H54 (cell line): ENCODE data around the gene TTLL1.
"Not testable (repeated sequence)": the region's sequence is repeated elsewhere in the genome, so short reads cannot be mapped to it uniquely, and the experiment has no call there.

Experiments
- DNase-seq: peaks from one replicate; pipeline ENCODE4 v3.0.0; 2011; ENCODE audit warnings: low spot score, mixed read lengths; ENCODE audit not compliant: insufficient read length
- FAIRE-seq: peaks from 3 replicates; lab custom pipeline; 2011; peaks lifted over from hg19 to GRCh38; lab: Jason Lieb, UNC
- POLR2A ChIP-seq: IDR thresholded peaks from 2 replicates; pipeline ENCODE4 v1.6.1; 2011; ENCODE audit warnings: low read depth, mild to moderate bottlenecking, low read length

TTLL1 gene

DNA sequence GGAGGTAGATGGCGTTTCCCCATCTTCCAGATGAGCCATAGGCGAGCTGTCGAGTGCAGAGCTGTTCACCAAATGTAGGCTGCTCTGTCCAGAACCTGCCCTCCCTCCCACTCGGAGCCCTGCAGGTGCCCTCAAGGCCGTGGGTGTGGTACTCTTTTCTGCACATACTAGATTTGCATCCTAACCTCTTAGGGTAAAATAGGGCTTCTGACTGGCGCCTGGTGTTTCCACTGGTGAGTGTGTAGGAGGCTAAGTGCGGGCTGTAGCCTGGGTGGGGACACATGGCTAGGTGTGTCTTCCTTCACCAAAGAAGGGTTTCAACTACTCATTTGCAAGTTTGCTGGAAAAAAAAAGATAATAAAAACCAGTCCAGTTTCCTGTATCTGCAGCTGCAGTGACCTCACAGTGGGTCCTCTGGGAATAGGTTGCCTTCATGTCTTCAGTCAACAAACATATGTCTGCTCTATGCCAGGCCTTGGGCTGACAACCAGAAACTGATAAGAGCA is 29.8 kb upstream of the TTLL1 start:
- no peak for TF ChIP-seq POLR2A
- FAIRE-seq, result no peak
- no peak for DNase-seq

DNA sequence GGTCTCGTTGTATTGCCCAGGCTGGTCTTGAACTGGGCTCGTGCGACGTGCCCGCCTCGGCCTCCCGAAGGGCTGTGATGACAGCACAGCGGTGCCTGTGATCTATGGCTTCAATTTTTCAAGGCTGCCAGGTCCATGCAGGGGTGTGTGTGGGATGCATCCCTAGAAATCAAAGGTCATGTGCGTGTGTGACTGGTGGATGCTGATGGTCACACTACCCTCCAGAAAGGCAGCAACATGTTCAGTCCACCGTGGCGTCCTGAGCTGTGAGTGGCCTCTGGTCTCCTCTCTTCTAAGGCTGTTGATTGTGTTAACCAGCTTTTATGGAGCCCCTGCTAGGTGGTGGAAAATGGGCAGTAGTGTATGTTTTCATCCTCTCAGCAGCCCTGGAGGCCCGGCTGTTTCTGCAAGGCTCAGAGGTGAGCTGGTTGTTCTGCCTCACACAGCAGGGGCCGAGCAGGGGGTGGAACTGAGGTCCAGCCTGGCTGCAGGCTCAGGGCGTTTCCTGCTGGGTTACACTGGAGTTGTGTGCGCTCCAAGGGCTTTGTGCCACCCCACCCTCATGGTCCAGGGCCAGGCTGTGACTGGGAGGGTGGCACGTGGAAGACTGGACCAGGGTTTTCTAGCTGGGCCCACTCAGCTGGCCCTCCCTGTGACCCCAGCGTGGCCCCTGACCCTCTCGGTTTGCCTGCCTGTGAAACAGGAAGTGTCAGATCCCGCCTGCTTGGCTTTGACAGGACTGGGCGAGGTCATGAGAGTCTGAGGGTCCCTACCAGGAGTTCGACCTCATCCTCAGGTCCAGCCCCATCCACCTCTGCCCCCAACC is 29.0 kb upstream of the TTLL1 start:
- DNase-seq, result no peak
- no peak for FAIRE-seq
- TF ChIP-seq POLR2A, result no peak

DNA sequence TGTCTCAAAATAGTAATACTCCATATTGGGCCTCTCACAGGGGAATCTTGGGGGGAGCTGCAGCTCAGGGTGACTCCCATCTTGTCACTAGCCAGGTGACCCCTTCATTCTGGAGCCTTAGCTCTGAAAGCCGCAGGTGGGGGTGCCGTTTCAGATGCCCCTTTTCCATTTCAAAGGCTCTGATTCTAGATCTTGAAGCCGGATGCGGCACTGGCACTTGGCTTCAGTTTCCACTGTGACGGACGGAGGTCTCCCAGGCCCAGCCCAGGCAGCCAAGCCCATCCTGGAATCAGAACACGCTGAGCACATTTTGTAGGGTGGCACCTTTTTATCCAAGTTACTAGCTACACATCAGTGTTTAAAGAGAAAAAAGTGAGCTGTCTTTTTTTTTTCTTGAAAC is 27.7 kb upstream of the TTLL1 start:
- no peak for TF ChIP-seq POLR2A
- DNase-seq, result no peak
- FAIRE-seq, result no peak

DNA sequence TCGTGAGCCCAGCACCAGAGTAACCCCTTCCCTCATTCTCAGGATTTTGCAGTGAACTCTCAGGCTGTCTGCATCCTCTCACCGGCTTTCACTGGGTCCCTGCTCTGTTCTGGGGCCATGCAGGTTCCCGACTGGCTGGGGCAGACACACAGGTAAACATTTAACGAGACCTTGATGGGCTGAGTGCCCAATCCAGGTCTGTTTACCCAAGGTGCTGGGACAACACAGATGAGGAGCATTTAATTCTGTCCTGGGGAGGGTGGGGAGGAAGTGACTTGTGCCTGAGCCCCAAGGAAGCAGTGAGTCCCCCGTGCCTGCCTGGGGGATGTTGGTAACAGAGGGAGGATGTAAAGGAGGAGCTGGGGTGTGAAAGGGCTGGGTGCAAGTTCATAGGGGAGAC is 25.8 kb upstream of the TTLL1 start:
- no peak for FAIRE-seq
- TF ChIP-seq POLR2A, result no peak
- DNase-seq, result no peak

DNA sequence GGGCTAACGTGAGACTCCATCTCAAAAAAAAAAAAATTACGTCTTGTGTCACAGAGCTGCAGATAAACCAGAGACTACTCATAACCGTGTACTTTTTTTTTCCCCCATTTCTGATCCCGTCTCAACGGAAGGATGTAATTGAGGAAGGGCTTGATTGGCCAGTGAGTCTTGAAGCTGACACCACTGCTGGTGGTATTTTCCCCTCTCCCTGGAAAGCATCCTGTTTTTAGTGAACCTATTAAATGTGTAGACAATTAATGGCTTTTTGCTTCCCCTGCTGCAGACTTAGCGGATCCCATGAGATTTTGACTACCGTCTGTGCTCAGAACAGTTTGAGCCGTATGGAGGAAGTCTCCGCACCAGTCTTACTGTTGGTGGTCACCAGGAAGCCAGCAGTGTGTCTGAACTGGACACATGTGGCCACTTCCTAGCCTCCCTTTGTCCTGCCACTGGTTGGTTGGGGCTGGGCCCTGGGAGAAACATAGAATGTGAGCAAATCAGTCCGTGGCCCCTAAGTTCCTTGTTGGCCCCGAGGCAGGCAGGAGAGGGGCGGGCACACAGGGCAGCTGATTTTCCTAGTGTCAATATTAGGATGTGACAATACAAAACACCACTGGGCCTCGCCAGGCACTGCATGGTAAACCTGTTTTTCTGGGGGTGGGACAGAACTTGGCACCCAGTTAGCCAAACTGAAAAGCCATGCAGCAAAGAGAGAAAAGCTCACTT is 24.5 kb upstream of the TTLL1 start:
- TF ChIP-seq POLR2A, result no peak
- DNase-seq (no peak), FAIRE-seq (no peak)

DNA sequence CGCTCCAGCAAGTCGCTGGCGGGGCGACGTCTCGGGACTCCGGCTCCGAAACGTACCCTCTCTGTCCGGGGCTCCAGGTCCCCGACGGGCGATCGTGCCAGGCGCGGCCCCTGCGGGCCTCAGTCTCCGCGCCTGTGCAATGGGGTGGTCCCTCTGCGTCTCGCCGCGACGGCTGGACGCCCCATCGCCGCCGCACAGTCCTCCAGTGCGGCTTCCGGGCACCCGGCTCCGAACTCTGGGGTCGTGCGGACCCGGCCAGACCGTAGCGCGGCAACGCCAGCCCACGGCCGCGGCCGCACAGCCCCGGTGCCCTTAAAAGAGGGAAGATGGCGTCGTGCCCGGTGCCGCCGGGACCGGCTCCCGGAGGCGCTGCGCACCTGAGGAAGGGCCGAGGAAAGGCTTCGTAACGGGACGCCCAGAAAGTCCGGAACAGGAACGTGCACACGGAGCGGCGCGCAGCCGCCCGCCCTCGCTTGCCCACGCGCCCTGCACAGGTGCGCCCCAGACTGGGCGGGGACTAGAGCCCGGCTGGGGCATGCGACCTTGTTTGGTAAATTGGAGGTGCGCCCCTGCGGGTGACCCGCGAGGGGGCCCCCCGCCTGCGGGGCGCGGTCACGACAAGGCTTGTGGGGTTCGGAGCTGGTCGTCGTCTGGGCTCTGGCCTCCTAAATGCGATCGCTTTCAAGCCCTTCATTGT is 21.9 kb upstream of the TTLL1 start:
- TF ChIP-seq POLR2A, result no peak
- FAIRE-seq (no peak), DNase-seq (no peak)

DNA sequence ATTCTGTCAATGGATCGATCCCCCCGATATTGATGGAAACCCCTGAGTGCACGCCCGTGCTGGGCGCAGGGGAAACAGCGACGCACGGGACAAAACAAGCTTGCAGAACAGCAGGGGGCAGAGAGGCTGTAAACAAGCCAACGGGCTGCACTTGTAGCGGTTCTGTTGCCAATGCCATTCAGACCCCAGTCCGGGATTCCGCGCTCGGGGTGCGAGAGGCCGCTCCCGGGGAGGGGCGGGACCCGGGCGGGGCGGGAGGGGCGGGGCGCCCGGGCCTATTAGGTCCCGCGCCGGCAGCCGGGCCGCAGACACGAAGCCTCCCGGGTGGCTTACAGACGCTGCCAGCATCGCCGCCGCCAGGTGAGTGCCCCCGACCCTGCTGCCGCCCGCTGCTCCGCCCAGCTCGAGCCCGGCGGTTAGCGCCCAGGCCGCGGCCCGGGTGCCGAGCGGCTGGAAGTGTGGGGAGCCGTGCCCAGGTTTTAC is 21.3 kb upstream of the TTLL1 start, which contains the start of gene BIK:
Gene BIK, plus strand, starts transcription at position 307 of the 483 bp plus-strand sequence. CDS start 13,273 bp downstream, outside the sequence.
- DNase-seq (no peak), FAIRE-seq (no peak)
- no peak for TF ChIP-seq POLR2A

DNA sequence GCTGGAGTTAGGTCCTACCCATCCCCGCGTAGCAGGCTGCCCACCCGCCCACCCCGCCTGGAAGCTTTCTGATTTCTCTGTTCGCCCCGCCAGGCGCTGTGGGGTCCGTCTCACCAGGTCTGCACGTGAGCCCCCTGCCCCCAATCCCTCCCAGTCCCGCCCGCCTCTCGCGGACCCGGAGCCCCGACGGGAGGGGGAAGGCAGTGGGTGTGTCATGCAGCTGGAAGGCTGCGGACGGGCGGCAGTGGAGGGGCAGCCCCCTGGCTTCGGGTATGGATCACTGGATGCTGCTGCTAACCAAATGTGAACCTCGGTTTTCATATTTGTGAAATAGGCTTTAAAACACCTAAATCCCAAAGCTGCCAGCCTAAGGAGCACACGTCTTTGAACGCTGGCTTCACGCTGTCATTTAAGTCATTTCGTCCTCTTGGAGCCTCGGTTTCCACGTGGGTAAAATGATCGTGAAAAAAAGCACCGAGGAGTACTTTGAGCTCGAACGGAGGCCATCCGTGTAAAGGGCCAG is 20.8 kb upstream of the TTLL1 start:
- no peak for TF ChIP-seq POLR2A
- DNase-seq, result no peak
- FAIRE-seq, result no peak

DNA sequence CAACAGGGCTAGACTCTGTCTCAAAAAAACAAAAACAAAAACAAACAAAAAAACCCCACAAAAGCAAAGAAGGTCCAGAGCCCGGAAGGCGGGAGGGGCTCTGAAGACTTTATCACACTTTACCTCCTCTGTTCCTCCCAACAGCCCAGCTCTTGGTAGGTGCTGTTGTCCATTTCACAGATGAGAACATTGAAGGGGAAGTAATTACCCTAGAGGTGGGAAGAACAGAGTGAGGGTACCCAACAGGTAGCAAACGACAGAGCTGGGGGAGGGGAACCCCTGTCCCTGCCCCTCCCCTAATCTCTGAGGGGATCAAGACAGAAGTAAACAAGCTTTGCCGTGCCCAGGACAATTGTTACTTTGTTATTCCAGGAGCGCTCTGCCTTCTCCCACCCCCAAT is 20.3 kb upstream of the TTLL1 start:
- DNase-seq (no peak), FAIRE-seq (no peak)
- TF ChIP-seq POLR2A, result no peak

DNA sequence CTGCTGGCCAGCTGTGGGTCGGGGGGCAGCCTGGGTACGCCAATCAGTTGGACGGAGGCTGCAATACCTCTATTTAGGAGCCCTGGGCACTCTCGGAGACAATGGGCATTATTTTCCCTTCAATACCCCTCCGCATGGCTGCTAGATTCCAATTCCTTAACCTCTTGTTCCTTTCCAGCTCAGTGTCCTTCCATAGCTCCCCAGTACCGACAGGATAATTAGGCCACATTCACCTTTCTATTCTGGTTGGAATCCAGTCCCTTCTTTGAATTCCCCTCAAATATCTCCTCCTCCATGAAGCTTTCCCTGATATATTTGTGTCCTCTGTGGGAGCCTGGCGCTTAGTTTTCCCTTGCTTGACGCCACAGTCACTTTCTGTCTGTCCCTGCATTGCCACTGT is 17.1 kb upstream of the TTLL1 start:
- TF ChIP-seq POLR2A, result no peak
- FAIRE-seq, result no peak

DNA sequence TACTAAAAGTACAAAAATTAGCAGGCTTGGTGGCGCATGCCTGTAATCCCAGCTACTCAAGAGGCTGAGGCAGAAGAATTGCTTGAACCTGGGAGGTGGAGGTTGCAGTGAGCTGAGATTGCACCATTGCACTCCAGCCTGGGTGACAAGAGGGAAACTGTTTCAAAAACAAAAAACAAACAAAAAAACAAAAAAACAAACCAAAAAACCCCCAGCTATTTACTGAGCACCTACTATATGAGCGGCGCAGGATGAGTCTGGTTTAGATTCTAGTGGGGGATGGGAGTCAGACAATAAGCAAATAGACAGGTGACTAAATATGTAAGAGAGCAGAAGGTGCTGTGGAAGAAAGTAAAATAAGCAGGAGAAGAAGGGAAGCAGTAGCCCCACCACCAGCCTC is 15.8 kb upstream of the TTLL1 start:
- not testable (repeated sequence) for FAIRE-seq, DNase-seq

More for the DNA sequence above, 17.1 kb upstream of the TTLL1 start:
- DNase-seq, result no peak

DNA sequence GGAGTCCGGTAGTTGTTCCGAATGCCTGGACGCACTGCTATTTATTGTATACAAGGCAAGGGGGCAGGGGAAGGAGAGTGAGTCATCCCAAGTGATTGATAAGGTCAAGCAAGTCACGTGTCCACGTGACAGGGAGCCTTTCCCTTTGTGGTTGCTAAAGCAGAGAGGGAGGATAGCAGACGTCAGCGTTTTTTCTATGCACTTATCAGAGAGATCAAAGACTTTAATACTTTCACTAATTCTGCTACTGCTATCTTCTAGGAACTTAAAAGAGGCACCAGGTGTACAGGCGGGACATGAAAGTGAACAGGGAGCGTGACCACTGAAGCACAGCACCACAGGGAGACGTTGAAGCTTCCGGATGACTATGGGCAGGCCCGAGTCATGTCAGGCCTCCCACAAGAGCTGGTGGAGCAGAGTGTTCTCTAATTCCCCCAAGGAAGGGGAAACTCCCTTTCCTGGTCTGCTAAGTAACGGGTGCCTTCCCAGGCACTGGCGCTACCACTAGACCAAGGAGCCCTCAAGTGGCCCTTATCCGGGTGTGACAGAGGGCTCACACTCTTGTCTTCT is 14.9 kb upstream of the TTLL1 start:
- not testable (repeated sequence) for DNase-seq, FAIRE-seq

DNA sequence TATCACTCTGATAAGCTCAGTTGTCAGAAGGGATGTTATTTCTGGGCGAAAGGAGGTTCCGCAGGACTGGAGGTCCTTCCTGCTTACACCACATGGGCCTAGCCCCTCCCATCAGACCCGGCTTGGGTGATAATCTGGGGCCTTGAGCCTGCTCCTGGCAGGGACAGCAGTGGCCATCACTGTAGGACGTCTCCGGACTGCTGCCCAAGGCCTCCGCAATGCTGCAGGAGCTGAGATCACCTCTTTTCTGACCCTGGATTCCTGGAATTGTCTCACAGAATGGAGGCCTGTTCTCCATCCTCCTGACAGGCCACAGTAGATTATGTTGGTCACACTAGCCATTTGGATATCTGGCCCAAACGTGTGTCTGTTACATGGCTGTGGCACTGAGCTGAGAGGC is 12.1 kb upstream of the TTLL1 start:
- no peak for TF ChIP-seq POLR2A
- no peak for DNase-seq
- no peak for FAIRE-seq

DNA sequence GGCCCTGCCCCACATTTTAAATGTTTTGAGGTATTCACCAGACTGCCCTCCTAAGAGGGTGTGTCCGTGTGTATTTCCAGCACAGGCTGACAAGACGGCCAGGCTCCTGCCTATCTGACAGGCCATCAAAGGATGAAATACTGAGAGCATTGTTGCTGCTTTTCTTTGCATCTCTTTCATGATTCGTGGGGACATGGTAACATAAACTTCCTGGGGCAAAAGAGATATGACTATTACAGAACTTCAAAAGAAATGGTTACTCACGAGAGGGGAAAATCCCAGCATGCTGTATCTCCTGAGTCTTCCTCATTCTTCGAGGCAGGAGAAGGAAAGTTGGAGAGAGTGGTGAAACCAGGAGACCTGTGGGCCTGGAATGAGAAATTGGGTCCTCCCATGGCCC is 11.0 kb upstream of the TTLL1 start:
- FAIRE-seq (no peak), DNase-seq (no peak)
- TF ChIP-seq POLR2A, result no peak
